Measurements from ENCODE around the gene MYOCOS.

DNA sequence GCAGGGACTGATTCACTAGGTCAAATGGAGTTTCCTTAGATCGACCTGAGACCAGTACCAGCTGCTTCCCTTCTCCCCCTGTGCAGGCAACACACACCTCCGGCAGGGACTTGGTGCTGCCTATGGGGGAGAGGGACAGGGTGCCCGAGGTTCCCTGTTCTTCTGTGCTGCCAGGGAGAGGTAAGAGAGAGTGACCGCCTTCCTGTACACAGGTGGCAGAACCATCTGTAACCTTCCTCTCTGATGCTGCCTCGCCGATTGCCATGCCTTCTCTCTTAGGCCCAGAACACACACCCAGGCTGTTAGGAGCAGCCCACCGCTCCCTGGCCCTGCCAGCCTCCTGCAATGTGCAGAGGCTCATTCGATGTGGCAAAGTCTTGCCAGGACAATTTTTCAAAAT lies 21.1 kb downstream of the MYOCOS start:
- TF ChIP-seq, protein P1, sequence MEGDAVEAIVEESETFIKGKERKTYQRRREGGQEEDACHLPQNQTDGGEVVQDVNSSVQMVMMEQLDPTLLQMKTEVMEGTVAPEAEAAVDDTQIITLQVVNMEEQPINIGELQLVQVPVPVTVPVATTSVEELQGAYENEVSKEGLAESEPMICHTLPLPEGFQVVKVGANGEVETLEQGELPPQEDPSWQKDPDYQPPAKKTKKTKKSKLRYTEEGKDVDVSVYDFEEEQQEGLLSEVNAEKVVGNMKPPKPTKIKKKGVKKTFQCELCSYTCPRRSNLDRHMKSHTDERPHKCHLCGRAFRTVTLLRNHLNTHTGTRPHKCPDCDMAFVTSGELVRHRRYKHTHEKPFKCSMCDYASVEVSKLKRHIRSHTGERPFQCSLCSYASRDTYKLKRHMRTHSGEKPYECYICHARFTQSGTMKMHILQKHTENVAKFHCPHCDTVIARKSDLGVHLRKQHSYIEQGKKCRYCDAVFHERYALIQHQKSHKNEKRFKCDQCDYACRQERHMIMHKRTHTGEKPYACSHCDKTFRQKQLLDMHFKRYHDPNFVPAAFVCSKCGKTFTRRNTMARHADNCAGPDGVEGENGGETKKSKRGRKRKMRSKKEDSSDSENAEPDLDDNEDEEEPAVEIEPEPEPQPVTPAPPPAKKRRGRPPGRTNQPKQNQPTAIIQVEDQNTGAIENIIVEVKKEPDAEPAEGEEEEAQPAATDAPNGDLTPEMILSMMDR (IDR thresholded peaks at IDR 0.05), result no peak
- no peak for TF ChIP-seq POLR2A (IDR thresholded peaks at IDR 0.05)
